Measurements from ENCODE around the gene SAA2. TPM values are rescaled to one million over a fixed set of nuclear protein-coding genes. Genes with fewer than 3 reads are reported as not detected.
"Not testable (repeated sequence)": the region's sequence is repeated elsewhere in the genome, so short reads cannot be mapped to it uniquely, and the experiment has no call there.

SAA2 gene
- total and polyA plus RNA-seq, 2 experiments from 2014 or later, result not detected

DNA sequence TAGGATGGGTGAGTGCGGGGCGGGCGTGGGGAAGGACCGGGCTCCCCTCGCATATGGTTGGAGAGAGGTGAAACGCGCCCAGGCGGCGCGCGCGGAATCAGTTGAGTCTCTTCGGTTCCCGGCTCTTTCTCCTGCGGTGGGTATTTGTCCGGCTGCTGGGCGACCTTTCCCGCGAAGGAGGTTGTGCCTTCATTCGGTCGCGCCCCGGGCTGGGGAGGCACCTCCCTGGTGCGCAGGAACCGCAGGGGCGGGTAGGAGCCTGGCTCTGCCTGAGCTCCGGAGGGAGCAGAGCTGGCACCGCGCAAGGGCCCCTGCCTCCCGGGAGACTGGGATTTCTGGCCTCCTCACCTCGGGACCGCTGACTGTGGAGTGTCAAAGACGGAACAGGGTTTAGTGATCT, 39.4 kb downstream of the SAA2 start:
- Histone ChIP-seq H3K4me3 (no peak overlapping the region), H3K9me2 (ENCODE audit: insufficient read depth) (no peaks in the 10 kb centered on the region), H3K9me3 (ENCODE audit: low read depth) (no peaks in the 10 kb centered on the region), H2AFZ (no peak overlapping the region), H3K4me1 (ENCODE audit: insufficient read depth) (no peaks in the 10 kb centered on the region), H3K9ac (no peak overlapping the region), H3F3A (ENCODE audit: insufficient read depth) (no peaks in the 10 kb centered on the region), H3K27ac (no peak overlapping the region), H3K27me3 (replicated peaks; ENCODE audit: insufficient read depth) (peaks cover 23% of the 10 kb centered on the region), H3K4me2 (ENCODE audit: unreplicated experiment) (no peak overlapping the region), H4K20me1 (ENCODE audit: insufficient read depth) (no peaks in the 10 kb centered on the region), H3K79me2 (ENCODE audit: insufficient read depth) (no peaks in the 10 kb centered on the region), H3K36me3 (ENCODE audit: low read depth) (no peaks in the 10 kb centered on the region)
- DNase-seq, result no peak
- TF ChIP-seq EZH2 (IDR thresholded peaks at IDR 0.05; ENCODE audit: insufficient read depth, poor library complexity, severe bottlenecking) (no peak), EZH2phosphoT487 (IDR thresholded peaks at IDR 0.05; ENCODE audit: insufficient read depth, low read depth) (no peak)
- in situ Hi-C loops (cut with MboI), result no loop called here
- WGBS, 2 experiments (ENCODE audit: low coverage in 1 of 2, low lambda C conversion rate in 2 of 2, missing lambda C conversion rate in 2 of 2), result 6 to 12% methylated on average over 28 of the region's 33 CpGs

GRCh38 chr11:18204771-18205170, 43.7 kb downstream of the SAA2 start:
- H3K4me1 ChIP-seq (ENCODE audit: insufficient read depth), result no peaks in the 10 kb centered on the region
- no peaks in the 10 kb centered on the region for H4K20me1 ChIP-seq (ENCODE audit: insufficient read depth)
- no peak overlapping the region for H3K9ac ChIP-seq
- H3K4me3 ChIP-seq, result no peak overlapping the region
- no peaks in the 10 kb centered on the region for H3K79me2 ChIP-seq (ENCODE audit: insufficient read depth)
- H3K4me2 ChIP-seq (ENCODE audit: unreplicated experiment), result no peak overlapping the region
- H3K36me3 ChIP-seq (ENCODE audit: low read depth), result no peaks in the 10 kb centered on the region
- H3K27ac ChIP-seq, result no peak overlapping the region
- no peaks in the 10 kb centered on the region for H3K9me3 ChIP-seq (ENCODE audit: low read depth)
- H2AFZ ChIP-seq, result no peak overlapping the region
- no peak for TF ChIP-seq EZH2 (IDR thresholded peaks at IDR 0.05; ENCODE audit: insufficient read depth, poor library complexity, severe bottlenecking)
- no peak for TF ChIP-seq EZH2phosphoT487 (IDR thresholded peaks at IDR 0.05; ENCODE audit: insufficient read depth, low read depth)
- no peak for DNase-seq
- in situ Hi-C loops (cut with MboI), result no loop called here
- H3F3A ChIP-seq (ENCODE audit: insufficient read depth), result no peaks in the 10 kb centered on the region
- no peaks in the 10 kb centered on the region for H3K9me2 ChIP-seq (ENCODE audit: insufficient read depth)
- peaks cover 25% of the 10 kb centered on the region for H3K27me3 ChIP-seq (replicated peaks; ENCODE audit: insufficient read depth)

DNA sequence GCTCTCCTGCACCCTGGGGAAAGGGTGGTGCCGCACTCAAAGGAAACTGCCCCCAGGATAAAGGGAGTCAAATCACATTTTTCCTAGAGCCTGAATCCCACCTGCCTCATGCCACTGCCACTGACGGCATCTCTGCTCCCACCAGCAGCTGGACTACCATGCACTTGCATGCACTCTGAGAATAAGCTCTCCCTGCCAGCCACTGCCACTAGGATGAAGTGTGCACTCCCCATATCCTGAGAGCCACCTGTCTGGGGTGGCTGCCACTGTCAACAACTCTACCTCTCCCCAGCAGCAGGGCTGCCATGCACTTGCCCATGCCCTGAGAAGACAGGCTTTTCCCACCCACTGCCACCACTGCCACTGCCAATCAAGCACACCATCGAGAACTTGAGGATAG, 44.2 kb downstream of the SAA2 start:
- DNase-seq, result no peak
- TF ChIP-seq EZH2 (IDR thresholded peaks at IDR 0.05; ENCODE audit: insufficient read depth, poor library complexity, severe bottlenecking) (no peak), EZH2phosphoT487 (IDR thresholded peaks at IDR 0.05; ENCODE audit: insufficient read depth, low read depth) (no peak)
- Histone ChIP-seq H3K36me3 (ENCODE audit: low read depth) (no peaks in the 10 kb centered on the region), H3K27ac (no peak overlapping the region), H2AFZ (no peak overlapping the region), H3K27me3 (replicated peaks; ENCODE audit: insufficient read depth) (peaks cover 25% of the 10 kb centered on the region), H3K4me1 (ENCODE audit: insufficient read depth) (no peaks in the 10 kb centered on the region), H3K9ac (no peak overlapping the region), H3K79me2 (ENCODE audit: insufficient read depth) (no peaks in the 10 kb centered on the region), H3F3A (ENCODE audit: insufficient read depth) (no peaks in the 10 kb centered on the region), H3K9me3 (ENCODE audit: low read depth) (no peaks in the 10 kb centered on the region), H3K4me3 (no peak overlapping the region), H3K4me2 (ENCODE audit: unreplicated experiment) (no peak overlapping the region), H4K20me1 (ENCODE audit: insufficient read depth) (no peaks in the 10 kb centered on the region), H3K9me2 (ENCODE audit: insufficient read depth) (no peaks in the 10 kb centered on the region)
- in situ Hi-C loops (cut with MboI), result no loop called here
- 44 to 46% methylated on average over 3 of the region's 3 CpGs for WGBS, 2 experiments (ENCODE audit: low coverage in 1 of 2, low lambda C conversion rate in 2 of 2, missing lambda C conversion rate in 2 of 2)

GRCh38 chr11:18203723-18204122, 44.7 kb downstream of the SAA2 start:
- in situ Hi-C loops (cut with MboI), result no loop called here
- H3K4me2 ChIP-seq (ENCODE audit: unreplicated experiment), result no peak overlapping the region
- H3K9me2 ChIP-seq (ENCODE audit: insufficient read depth), result no peaks in the 10 kb centered on the region
- no peaks in the 10 kb centered on the region for H3K9me3 ChIP-seq (ENCODE audit: low read depth)
- 2 to 4% methylated on average over 6 of the region's 6 CpGs for WGBS, 2 experiments (ENCODE audit: low coverage in 1 of 2, low lambda C conversion rate in 2 of 2, missing lambda C conversion rate in 2 of 2)
- H3K4me3 ChIP-seq, result no peak overlapping the region
- no peaks in the 10 kb centered on the region for H3F3A ChIP-seq (ENCODE audit: insufficient read depth)
- H2AFZ ChIP-seq, result no peak overlapping the region
- no peaks in the 10 kb centered on the region for H3K36me3 ChIP-seq (ENCODE audit: low read depth)
- no peak overlapping the region for H3K9ac ChIP-seq
- H3K27ac ChIP-seq, result no peak overlapping the region
- TF ChIP-seq EZH2phosphoT487 (IDR thresholded peaks at IDR 0.05; ENCODE audit: insufficient read depth, low read depth) (no peak), EZH2 (IDR thresholded peaks at IDR 0.05; ENCODE audit: insufficient read depth, poor library complexity, severe bottlenecking) (no peak)
- H3K4me1 ChIP-seq (ENCODE audit: insufficient read depth), result no peaks in the 10 kb centered on the region
- no peaks in the 10 kb centered on the region for H4K20me1 ChIP-seq (ENCODE audit: insufficient read depth)
- H3K27me3 ChIP-seq (replicated peaks; ENCODE audit: insufficient read depth), result peaks cover 25% of the 10 kb centered on the region
- peak; percentile 38 for DNase-seq
- no peaks in the 10 kb centered on the region for H3K79me2 ChIP-seq (ENCODE audit: insufficient read depth)

DNA sequence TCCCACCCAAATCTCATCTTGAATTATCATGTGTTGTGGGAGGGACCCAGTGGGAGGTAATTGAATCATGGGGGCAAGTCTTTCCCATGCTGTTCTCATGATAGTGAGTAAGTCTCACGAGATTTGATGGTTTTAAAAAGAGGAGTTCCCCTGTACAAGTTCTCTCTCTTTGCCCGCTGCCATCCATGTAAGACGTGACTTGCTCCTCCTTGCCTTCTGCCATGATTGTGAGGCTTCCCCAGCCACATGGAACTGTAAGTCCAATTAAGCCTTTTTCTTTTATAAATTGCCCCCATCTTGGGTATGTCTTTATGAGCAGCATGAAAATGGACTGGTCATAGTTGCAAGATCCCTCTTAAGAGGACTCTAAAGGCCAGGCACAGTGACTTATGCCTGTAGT, 50.7 kb downstream of the SAA2 start:
- WGBS, 2 experiments (ENCODE audit: low coverage in 1 of 2, low lambda C conversion rate in 2 of 2, missing lambda C conversion rate in 2 of 2), result 14 to 21% methylated on average over 3 of the region's 3 CpGs
- H3K9me2 ChIP-seq (ENCODE audit: insufficient read depth); H3K79me2 ChIP-seq (ENCODE audit: insufficient read depth): not testable (repeated sequence)

More for the DNA sequence above, 50.7 kb downstream of the SAA2 start:
- H3K4me2 ChIP-seq (ENCODE audit: unreplicated experiment); H2AFZ ChIP-seq; H3K9me3 ChIP-seq (ENCODE audit: low read depth); in situ Hi-C loops (cut with MboI); H3K27me3 ChIP-seq (replicated peaks; ENCODE audit: insufficient read depth); H3K36me3 ChIP-seq (ENCODE audit: low read depth); H3K9ac ChIP-seq; H3K4me3 ChIP-seq; H4K20me1 ChIP-seq (ENCODE audit: insufficient read depth); H3K4me1 ChIP-seq (ENCODE audit: insufficient read depth); DNase-seq; H3K27ac ChIP-seq; H3F3A ChIP-seq (ENCODE audit: insufficient read depth): not testable (repeated sequence)

All from GM23248 (cell line).